Urinary bladder (tissue), 4 donors: ENCODE results near the gene SIRT7. TPM values are rescaled to one million over a fixed set of nuclear protein-coding genes. Genes with fewer than 3 reads are reported as not detected.

Experiments
- DNase-seq: peaks from one replicate; pipeline ENCODE4 v3.0.0-alpha.2; 2015; ENCODE audit errors: extremely low spot score
- H3K27ac ChIP-seq: one replicate; pipeline ENCODE4 v1.5.1; 2013; ENCODE audit warnings: low read depth, mild to moderate bottlenecking, moderate library complexity
- H3K36me3 ChIP-seq: one replicate; pipeline ENCODE4 v1.6.1; 2013; ENCODE audit warnings: mild to moderate bottlenecking, moderate library complexity; ENCODE audit not compliant: insufficient read depth
- H3K4me1 ChIP-seq: one replicate; pipeline ENCODE4 v1.6.1; 2013; ENCODE audit warnings: mild to moderate bottlenecking, moderate library complexity; ENCODE audit not compliant: insufficient read depth
- H3K4me3 ChIP-seq: one replicate; pipeline ENCODE4 v1.5.1; 2013; ENCODE audit warnings: low read depth, low read length
- WGBS: extraction: QIAGEN DNeasy Blood & Tissue Kit; methylation state at CpG from one replicate; pipeline ENCODE4 v1.1.7; 2013; 5-methylcytosine and 5-hydroxymethylcytosine counted together
- polyA plus RNA-seq: library from polyadenylated mRNA; stranded (reverse); fragments of 200-250 nt; gene quantifications from one replicate; pipeline ENCODE4 v1.2.3, GENCODE V29; 2013
- total RNA-seq: library from RNA; depleted of rRNA; stranded (reverse); fragments of >200 nt; gene quantifications from one replicate; pipeline ENCODE4 v1.2.3, GENCODE V29; 2014
- donor health status: healthy with polysubstance abuse.
- donor health status: healthy.

The SIRT7 gene
- total and polyA plus RNA-seq, 2 donors: 3.9 to 22.7 TPM

GRCh38 chr17:81870981-81871386 is 47.0 kb downstream of the SIRT7 start, which contains the start of gene ARHGDIA:
Gene ARHGDIA (minus strand): TSS chr17:81871337. CDS start chr17:81869930, 1,407 bp downstream.
- Histone ChIP-seq H3K4me1 (no peaks in the 10 kb centered on the region), H3K4me3 (peak within 1 kb of the TSS; percentile 93), H3K36me3 (no peaks in the 10 kb centered on the region), H3K27ac (peak within 1 kb of the TSS; percentile 96)
- DNase-seq: no peak
- WGBS: 1% methylated on average over 64 of the region's 64 CpGs

- Histone ChIP-seq H3K27ac (peak overlapping the region; percentile 96), H3K36me3 (no peaks in the 10 kb centered on the region), H3K4me3 (peak overlapping the region; percentile 93), H3K4me1 (no peaks in the 10 kb centered on the region)
- 2% methylated on average over 65 of the region's 65 CpGs for WGBS
- no peak for DNase-seq
Observed at GRCh38 chr17:81870131-81870980, 47.6 kb downstream of the SIRT7 start.

GRCh38 chr17:81869221-81870130 is 48.5 kb downstream of the SIRT7 start:
- no peaks in the 10 kb centered on the region for H3K36me3 ChIP-seq
- no peak overlapping the region for H3K27ac ChIP-seq
- no peak for DNase-seq
- 31% methylated on average over 52 of the region's 52 CpGs for WGBS
- H3K4me1 ChIP-seq: no peaks in the 10 kb centered on the region
- H3K4me3 ChIP-seq: peak overlapping the region; percentile 93

- WGBS: 54% methylated on average over 30 of the region's 30 CpGs
- Histone ChIP-seq H3K27ac (peak overlapping the region; percentile 53), H3K4me1 (no peaks in the 10 kb centered on the region), H3K4me3 (no peak overlapping the region), H3K36me3 (no peaks in the 10 kb centered on the region)
- DNase-seq: no peak
Observed at GRCh38 chr17:81868674-81869220, 49.2 kb downstream of the SIRT7 start.

GRCh38 chr17:81867991-81868673 is 49.8 kb downstream of the SIRT7 start:
- Histone ChIP-seq H3K4me1 (no peaks in the 10 kb centered on the region), H3K36me3 (no peaks in the 10 kb centered on the region), H3K27ac (no peak overlapping the region), H3K4me3 (no peak overlapping the region)
- DNase-seq: no peak
- WGBS: 66% methylated on average over 28 of the region's 28 CpGs

GRCh38 chr17:81867170-81867990 is 50.6 kb downstream of the SIRT7 start:
- WGBS: 45% methylated on average over 23 of the region's 23 CpGs
- no peak for DNase-seq
- Histone ChIP-seq H3K27ac (no peak overlapping the region), H3K36me3 (no peaks in the 10 kb centered on the region), H3K4me3 (no peak overlapping the region), H3K4me1 (no peaks in the 10 kb centered on the region)

GRCh38 chr17:81866440-81867169 is 51.4 kb downstream of the SIRT7 start:
- Histone ChIP-seq H3K36me3 (no peaks in the 10 kb centered on the region), H3K4me3 (no peak overlapping the region), H3K27ac (peak overlapping the region; percentile 28), H3K4me1 (no peaks in the 10 kb centered on the region)
- 71% methylated on average over 18 of the region's 18 CpGs for WGBS
- DNase-seq: no peak

- H3K4me3 ChIP-seq: no peak overlapping the region
- 59% methylated on average over 18 of the region's 18 CpGs for WGBS
- DNase-seq: no peak
- H3K4me1 ChIP-seq: no peaks in the 10 kb centered on the region
- no peaks in the 10 kb centered on the region for H3K36me3 ChIP-seq
- H3K27ac ChIP-seq: no peak overlapping the region
Observed at GRCh38 chr17:81865733-81866439, 52.1 kb downstream of the SIRT7 start.

- WGBS: 94% methylated on average over 8 of the region's 8 CpGs
- no peaks in the 10 kb centered on the region for H3K4me1 ChIP-seq
- no peak for DNase-seq
Observed at GRCh38 chr17:81865358-81865732, 52.6 kb downstream of the SIRT7 start.

GRCh38 chr17:81863833-81864768 is 53.9 kb downstream of the SIRT7 start:
- Histone ChIP-seq H3K27ac (no peak overlapping the region), H3K36me3 (no peaks in the 10 kb centered on the region), H3K4me1 (no peaks in the 10 kb centered on the region), H3K4me3 (no peak overlapping the region)
- DNase-seq: no peak
- WGBS: 79% methylated on average over 9 of the region's 9 CpGs

More at GRCh38 chr17:81865358-81865732, 52.6 kb downstream of the SIRT7 start:
- no peak overlapping the region for H3K4me3 ChIP-seq
- no peaks in the 10 kb centered on the region for H3K36me3 ChIP-seq
- H3K27ac ChIP-seq: no peak overlapping the region
